ENCODE measurements around the gene EXD3. TPM values are rescaled to one million over a fixed set of nuclear protein-coding genes. Genes with fewer than 3 reads are reported as not detected.

Gene EXD3
- total and polyA plus RNA-seq, 2 donors from 2014 or later: 18.9 to 44.5 TPM

DNA sequence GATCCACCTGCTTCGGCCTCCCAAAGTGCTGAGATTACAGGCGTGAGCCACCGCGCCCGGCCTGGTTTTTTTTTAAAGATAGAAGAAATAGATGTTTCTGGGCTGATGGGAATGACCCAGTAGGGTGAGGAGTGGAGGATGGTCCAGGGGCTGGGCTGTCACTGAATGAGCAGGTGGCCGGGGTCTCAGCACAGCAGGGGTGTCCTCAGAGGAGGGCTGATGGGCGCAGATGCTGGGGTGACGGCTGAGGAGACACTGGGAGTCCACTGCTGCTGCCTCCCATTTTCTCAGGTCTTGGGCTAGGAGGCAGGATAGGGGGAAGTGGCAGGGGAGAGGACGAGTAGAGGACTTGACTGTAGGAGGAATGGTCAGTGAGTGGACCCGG is 147.8 kb downstream of the EXD3 start:
- no peaks in the 10 kb centered on the region for H3K27me3 ChIP-seq (ENCODE audit: control insufficient read depth, insufficient read depth, low read length)
- DNase-seq (peak in 1 of 5 donors; percentile 62), FAIRE-seq (no peak)
- TF ChIP-seq CTCF (IDR thresholded peaks at IDR 0.05; ENCODE audit: borderline replicate concordance, extremely low read depth, insufficient read depth): no peak
- no peak overlapping the region for H3K9ac ChIP-seq (ENCODE audit: low read length in 3 of 3)
- H3K4me1 ChIP-seq (ENCODE audit: control insufficient read depth in 2 of 3, insufficient read depth in 2 of 3, low read depth in 1 of 3, low read length in 3 of 3): peaks cover 0 to 26% (median 7%) of the 10 kb centered on the region in 3 donors
- H3K4me3 ChIP-seq (ENCODE audit: low read length in 3 of 3): no peak overlapping the region
- H3K27ac ChIP-seq (ENCODE audit: low read depth in 2 of 2, low read length in 2 of 2): no peak overlapping the region
- intact Hi-C loops (cut with DNase I): no loop called here
- no peaks in the 10 kb centered on the region for H3K36me3 ChIP-seq (ENCODE audit: control insufficient read depth in 2 of 3, insufficient read depth in 3 of 3, low read length in 3 of 3)
- H3K9me3 ChIP-seq (ENCODE audit: control insufficient read depth in 2 of 3, insufficient read depth in 1 of 3, low read length in 3 of 3): no peaks in the 10 kb centered on the region

GRCh38 chr9:137273611-137274320 is 149.2 kb downstream of the EXD3 start:
- TF ChIP-seq CTCF (IDR thresholded peaks at IDR 0.05; ENCODE audit: borderline replicate concordance, extremely low read depth, insufficient read depth): no peak
- H3K4me3 ChIP-seq (ENCODE audit: low read length in 3 of 3): no peak overlapping the region
- FAIRE-seq (no peak), DNase-seq (peak in 1 of 5 donors; percentile 60)
- no peaks in the 10 kb centered on the region for H3K27me3 ChIP-seq (ENCODE audit: control insufficient read depth, insufficient read depth, low read length)
- peaks cover 0 to 37% (median 17%) of the 10 kb centered on the region in 3 donors for H3K4me1 ChIP-seq (ENCODE audit: control insufficient read depth in 2 of 3, insufficient read depth in 2 of 3, low read depth in 1 of 3, low read length in 3 of 3)
- no peak overlapping the region for H3K9ac ChIP-seq (ENCODE audit: low read length in 3 of 3)
- intact Hi-C loops (cut with DNase I): no loop called here
- H3K9me3 ChIP-seq (ENCODE audit: control insufficient read depth in 2 of 3, insufficient read depth in 1 of 3, low read length in 3 of 3): no peaks in the 10 kb centered on the region
- H3K36me3 ChIP-seq (ENCODE audit: control insufficient read depth in 2 of 3, insufficient read depth in 3 of 3, low read length in 3 of 3): peaks cover 0 to 1% (median 0%) of the 10 kb centered on the region in 3 donors
- no peak overlapping the region for H3K27ac ChIP-seq (ENCODE audit: low read depth in 2 of 2, low read length in 2 of 2)

- no peak for TF ChIP-seq CTCF (IDR thresholded peaks at IDR 0.05; ENCODE audit: borderline replicate concordance, extremely low read depth, insufficient read depth)
- DNase-seq: peak in 2 of 5 donors; percentile 45 to 60
These were observed 149.9 kb downstream of the EXD3 start for GRCh38 chr9:137273095-137273490.

More at GRCh38 chr9:137273095-137273490, 149.9 kb downstream of the EXD3 start:
- peaks cover 0 to 42% (median 20%) of the 10 kb centered on the region in 3 donors for H3K4me1 ChIP-seq (ENCODE audit: control insufficient read depth in 2 of 3, insufficient read depth in 2 of 3, low read depth in 1 of 3, low read length in 3 of 3)
- intact Hi-C loops (cut with DNase I): no loop called here
- H3K9me3 ChIP-seq (ENCODE audit: control insufficient read depth in 2 of 3, insufficient read depth in 1 of 3, low read length in 3 of 3): no peaks in the 10 kb centered on the region
- peaks cover 0 to 4% (median 0%) of the 10 kb centered on the region in 3 donors for H3K36me3 ChIP-seq (ENCODE audit: control insufficient read depth in 2 of 3, insufficient read depth in 3 of 3, low read length in 3 of 3)
- no peak overlapping the region for H3K4me3 ChIP-seq (ENCODE audit: low read length in 3 of 3)
- H3K9ac ChIP-seq (ENCODE audit: low read length in 3 of 3): no peak overlapping the region
- FAIRE-seq: no peak
- no peaks in the 10 kb centered on the region for H3K27me3 ChIP-seq (ENCODE audit: control insufficient read depth, insufficient read depth, low read length)
- H3K27ac ChIP-seq (ENCODE audit: low read depth in 2 of 2, low read length in 2 of 2): no peak overlapping the region
